HEK293T (cell line): ENCODE data around the gene PRIMPOL.
"Not testable (repeated sequence)": the region's sequence is repeated elsewhere in the genome, so short reads cannot be mapped to it uniquely, and the experiment has no call there.

ENCODE experiments used
- CTCF ChIA-PET: fragments of 350-600 bp; formaldehyde crosslinking; extraction: SDS; loops from one replicate; lab custom pipeline; 2021; ENCODE audit warnings: antibody characterized with exemption, inconsistent platforms; lab: Yijun Ruan, JAX
- POLR2A ChIA-PET: fragments of 350-600 bp; formaldehyde crosslinking; extraction: SDS; loops from one replicate; lab custom pipeline; 2020; ENCODE audit warnings: antibody characterized with exemption, inconsistent platforms; lab: Yijun Ruan, JAX
- DNase-seq: peaks from one replicate; pipeline ENCODE4 v3.0.0; 2012; ENCODE audit warnings: mixed read lengths; ENCODE audit errors: extremely low spot score
- ARNT ChIP-seq: fragments of 450-650 bp; IDR thresholded peaks from 2 replicates; pipeline ENCODE4 v1.6.1; 2017; ENCODE audit warnings: mild to moderate bottlenecking
- BHLHE40 ChIP-seq: fragments of 450-650 bp; IDR thresholded peaks from 2 replicates; pipeline ENCODE4 v1.6.1; 2016; ENCODE audit warnings: mild to moderate bottlenecking, moderate library complexity, borderline replicate concordance
- CTBP1 ChIP-seq: fragments of 450-650 bp; IDR thresholded peaks from 2 replicates; pipeline ENCODE4 v1.6.1; 2016; ENCODE audit warnings: borderline replicate concordance
- ELF4 ChIP-seq: fragments of 450-650 bp; IDR thresholded peaks from 2 replicates; pipeline ENCODE4 v1.6.1; 2017; ENCODE audit warnings: antibody characterized with exemption
- FOXA1 ChIP-seq: fragments of 450-650 bp; IDR thresholded peaks from 2 replicates; pipeline ENCODE4 v1.6.1; 2016; ENCODE audit warnings: mild to moderate bottlenecking
- FOXK2 ChIP-seq: fragments of 450-650 bp; IDR thresholded peaks from 2 replicates; pipeline ENCODE4 v1.6.1; 2016; ENCODE audit warnings: mild to moderate bottlenecking
- FOXM1 ChIP-seq: fragments of 450-650 bp; IDR thresholded peaks from 2 replicates; pipeline ENCODE4 v1.6.1; 2017; ENCODE audit warnings: mild to moderate bottlenecking, borderline replicate concordance
- HDGF ChIP-seq: fragments of 450-650 bp; IDR thresholded peaks from 2 replicates; pipeline ENCODE4 v1.6.1; 2017; ENCODE audit warnings: antibody characterized with exemption, borderline replicate concordance
- L3MBTL2 ChIP-seq: fragments of 450-650 bp; conservative IDR thresholded peaks from 2 replicates; pipeline ENCODE4 v1.6.1; 2016; ENCODE audit warnings: mild to moderate bottlenecking
- LEF1 ChIP-seq: fragments of 450-650 bp; IDR thresholded peaks from 2 replicates; pipeline ENCODE4 v1.6.1; 2017; ENCODE audit warnings: mild to moderate bottlenecking, borderline replicate concordance
- NFRKB ChIP-seq: fragments of 450-650 bp; IDR thresholded peaks from 2 replicates; pipeline ENCODE4 v1.6.1; 2016; ENCODE audit warnings: mild to moderate bottlenecking, moderate library complexity
- PKNOX1 ChIP-seq: fragments of 450-650 bp; IDR thresholded peaks from 2 replicates; pipeline ENCODE4 v1.6.1; 2016
- SP1 ChIP-seq: fragments of 450-650 bp; IDR thresholded peaks from 2 replicates; pipeline ENCODE4 v1.6.1; 2017
- SUZ12 ChIP-seq: fragments of 450-650 bp; IDR thresholded peaks from 2 replicates; pipeline ENCODE4 v1.6.1; 2016; ENCODE audit warnings: mild to moderate bottlenecking
- TARDBP ChIP-seq: fragments of 450-650 bp; IDR thresholded peaks from 2 replicates; pipeline ENCODE4 v1.6.1; 2016
- ZNF384 ChIP-seq: fragments of 450-650 bp; IDR thresholded peaks from 2 replicates; pipeline ENCODE4 v1.6.1; 2016

Gene PRIMPOL

GRCh38 chr4:184649026-184649970 lies at the start of gene PRIMPOL, which contains the start of gene CASP3:
TSS of gene PRIMPOL (plus strand) at chr4:184649738. CDS start at chr4:184657141, 7,403 bp downstream.
TSS of gene CASP3 (minus strand) at chr4:184649447. CDS start at chr4:184638453, 10,994 bp downstream.
- POLR2A ChIA-PET, result interaction anchor here (0.5 to 3.8 kb wide), 16 partner anchors 10 to 175 kb away, joined by 3 to 17 read pairs (median 6); partner anchors contain the start of genes CENPU and IRF2
- TF ChIP-seq FOXK2 (no peak), FOXM1 (no peak), CTBP1 (no peak), SP1 (no peak), BHLHE40 (no peak), ZNF384 (no peak), L3MBTL2 (no peak; the same call in 1 of the 2 replicates), PKNOX1 (no peak), NFRKB (no peak), LEF1 (no peak), ARNT (no peak)
- CTCF ChIA-PET, result interaction anchor here (0.6 to 1.5 kb wide), 2 partner anchors 24 to 34 kb away, joined by 3 to 4 read pairs; no protein-coding TSS in a partner anchor
- DNase-seq, result peak; percentile 75

GRCh38 chr4:184600982-184601381 lies 48.6 kb upstream of the PRIMPOL start:
- POLR2A ChIA-PET, CTCF ChIA-PET, DNase-seq: not testable (repeated sequence)

- CTCF ChIA-PET, DNase-seq, POLR2A ChIA-PET: not testable (repeated sequence)
Measured at GRCh38 chr4:184602857-184603256, 46.7 kb upstream of the PRIMPOL start.

GRCh38 chr4:184607429-184607828 lies 42.1 kb upstream of the PRIMPOL start:
- POLR2A ChIA-PET, CTCF ChIA-PET, DNase-seq: not testable (repeated sequence)

GRCh38 chr4:184612074-184612473 lies 37.5 kb upstream of the PRIMPOL start:
- DNase-seq, result no peak
- CTCF ChIA-PET, result no interaction called here
- TF ChIP-seq ELF4 (no peak), NFRKB (no peak), FOXA1 (no peak), L3MBTL2 (no peak), HDGF (no peak), FOXK2 (no peak), TARDBP (no peak), SUZ12 (no peak), PKNOX1 (no peak), CTBP1 (no peak), SP1 (no peak), BHLHE40 (no peak), ZNF384 (no peak), FOXM1 (no peak), ARNT (no peak), LEF1 (no peak)
- POLR2A ChIA-PET, result no interaction called here

- DNase-seq, result no peak
- POLR2A ChIA-PET, result interaction anchor here (3.2 kb wide), 1 partner anchor 35 kb away, joined by 13 read pairs; the partner anchor contains the start of genes CASP3 and PRIMPOL
- CTCF ChIA-PET, result no interaction called here
- TF ChIP-seq L3MBTL2, result no peak
- TF ChIP-seq SUZ12, result no peak
- no peak for TF ChIP-seq TARDBP
- no peak for TF ChIP-seq ZNF384
- TF ChIP-seq FOXM1, result no peak
- no peak for TF ChIP-seq FOXK2
Measured at GRCh38 chr4:184613405-184613804, 36.1 kb upstream of the PRIMPOL start.

GRCh38 chr4:184614509-184614908 lies 35.0 kb upstream of the PRIMPOL start:
- ChIA-PET POLR2A (interaction anchor here (3.2 kb wide), 1 partner anchor 34 kb away, joined by 13 read pairs; the partner anchor contains the start of genes CASP3 and PRIMPOL), CTCF (interaction anchor here (1.2 kb wide), 1 partner anchor 34 kb away, joined by 4 read pairs; the partner anchor contains the start of gene CASP3)
- no peak for DNase-seq
- TF ChIP-seq CTBP1, result no peak
- no peak for TF ChIP-seq SUZ12
- no peak for TF ChIP-seq BHLHE40
- no peak for TF ChIP-seq HDGF
- TF ChIP-seq TARDBP, result no peak
- TF ChIP-seq PKNOX1, result no peak
- TF ChIP-seq ELF4, result no peak
- no peak for TF ChIP-seq FOXM1
- TF ChIP-seq FOXK2, result no peak
- TF ChIP-seq SP1, result no peak
- TF ChIP-seq ARNT, result no peak
- TF ChIP-seq NFRKB, result no peak
- no peak for TF ChIP-seq ZNF384
- no peak for TF ChIP-seq FOXA1
- no peak for TF ChIP-seq LEF1
- no peak for TF ChIP-seq L3MBTL2

GRCh38 chr4:184616168-184616567 lies 33.4 kb upstream of the PRIMPOL start:
- POLR2A ChIA-PET, result interaction anchor here (3.2 kb wide), 1 partner anchor 33 kb away, joined by 13 read pairs; the partner anchor contains the start of genes CASP3 and PRIMPOL
- CTCF ChIA-PET, result interaction anchor here (1.5 kb wide), 1 partner anchor 352 kb away, joined by 3 read pairs; no protein-coding TSS in a partner anchor
- DNase-seq, result not testable (repeated sequence)
